HG03196 (cell line): ENCODE results near the gene BCAS2.

Experiments used
- ATAC-seq: cut with Tn5 transposase; IDR thresholded peaks from one replicate; pipeline ENCODE4 v1.9.1; 2021; ENCODE audit not compliant: unreplicated experiment

The BCAS2 gene

GRCh38 chr1:114559356-114559755 lies 22.1 kb downstream of the BCAS2 start:
- no peak for ATAC-seq

GRCh38 chr1:114558544-114558943 lies 22.9 kb downstream of the BCAS2 start:
- no peak for ATAC-seq

GRCh38 chr1:114554577-114554976 lies 26.8 kb downstream of the BCAS2 start:
- ATAC-seq: no peak

- ATAC-seq: no peak
Observed at GRCh38 chr1:114552106-114552639, 29.2 kb downstream of the BCAS2 start.

- ATAC-seq: no peak
Observed at GRCh38 chr1:114551400-114551799, 30.0 kb downstream of the BCAS2 start.

- ATAC-seq: no peak
Observed at GRCh38 chr1:114550336-114550735, 31.1 kb downstream of the BCAS2 start.

GRCh38 chr1:114549137-114549536 lies 32.3 kb downstream of the BCAS2 start:
- ATAC-seq: no peak

- ATAC-seq: no peak
Observed at GRCh38 chr1:114547076-114547475, 34.3 kb downstream of the BCAS2 start.

- ATAC-seq: no peak
Observed at GRCh38 chr1:114545796-114546195, 35.6 kb downstream of the BCAS2 start.

- no peak for ATAC-seq
Observed at GRCh38 chr1:114545315-114545714, 36.1 kb downstream of the BCAS2 start.

GRCh38 chr1:114540821-114541220 lies 40.6 kb downstream of the BCAS2 start:
- no peak for ATAC-seq

GRCh38 chr1:114540272-114540671 lies 41.1 kb downstream of the BCAS2 start:
- no peak for ATAC-seq

GRCh38 chr1:114536043-114536442 lies 45.4 kb downstream of the BCAS2 start:
- ATAC-seq: no peak

- ATAC-seq: no peak
Observed at GRCh38 chr1:114535401-114535800, 46.0 kb downstream of the BCAS2 start.

GRCh38 chr1:114531094-114531493 lies 50.3 kb downstream of the BCAS2 start:
- no peak for ATAC-seq

GRCh38 chr1:114530224-114530623 lies 51.2 kb downstream of the BCAS2 start:
- no peak for ATAC-seq

- ATAC-seq: no peak
Observed at GRCh38 chr1:114524944-114525343, 56.5 kb downstream of the BCAS2 start.

- no peak for ATAC-seq
Observed at GRCh38 chr1:114522264-114522575, 59.2 kb downstream of the BCAS2 start.

GRCh38 chr1:114521396-114522263 lies 59.8 kb downstream of the BCAS2 start:
- no peak for ATAC-seq
